SK-N-SH (cell line): ENCODE measurements around the gene ADAMTSL1. TPM values are rescaled to one million over a fixed set of nuclear protein-coding genes. Genes with fewer than 3 reads are reported as not detected.

Experiments used
- CTCF ChIA-PET: fragments of 300-600, 350-600 bp; formaldehyde crosslinking; extraction: SDS; loops from one replicate; lab custom pipeline; 2021; lab: Yijun Ruan, JAX
- POLR2A ChIA-PET: fragments of 350-600 bp; sonication (Branson Sonifier 250); formaldehyde crosslinking; extraction: SDS; loops from one replicate; lab custom pipeline; 2020; ENCODE audit warnings: antibody characterized with exemption, inconsistent platforms; lab: Yijun Ruan, JAX
- DNase-seq: peaks from one replicate; pipeline ENCODE4 v3.0.0; 2012
- H2AFZ ChIP-seq: fragments of 200-600 bp; sonication (generic); 2 replicates; pipeline ENCODE4 v1.8.1; 2016; ENCODE audit warnings: antibody characterized with exemption, mild to moderate bottlenecking, low read depth
- H3F3A ChIP-seq: fragments of 200-600 bp; sonication (generic); replicated peaks from 2 replicates; pipeline ENCODE3; 2016; ENCODE audit warnings: antibody characterized with exemption, mild to moderate bottlenecking; ENCODE audit not compliant: insufficient read depth
- H3K27ac ChIP-seq, 2 experiments: fragments of 200-500 bp in 1 of 2; fragments of 200-600 bp in 1 of 2; sonication (Bioruptor generic) in 1 of 2; sonication (generic), shearing (Covaris generic) in 1 of 2; 2 replicates each; pipeline versions ENCODE4 v1.5.1 to v1.6.1; 2014 to 2016; ENCODE audit warnings: low read depth in 2 of 2, inconsistent platforms in 1 of 2, low read length in 1 of 2, mild to moderate bottlenecking in 1 of 2, mixed read lengths in 1 of 2
- H3K27me3 ChIP-seq: fragments of 200-600 bp; sonication (generic), shearing (Covaris generic); 2 replicates; pipeline ENCODE4 v1.6.1; 2016; ENCODE audit warnings: mixed run types; ENCODE audit not compliant: insufficient read depth
- H3K36me3 ChIP-seq, 2 experiments: fragments of 200-500 bp in 1 of 2; fragments of 200-600 bp in 1 of 2; sonication (Bioruptor generic) in 1 of 2; sonication (generic) in 1 of 2; replicated peaks in 1 of 2; 2 replicates each; pipeline versions ENCODE3 to v1.5.1; 2014 to 2016; ENCODE audit warnings: low read length in 1 of 2, mild to moderate bottlenecking in 1 of 2; ENCODE audit not compliant: insufficient read depth in 2 of 2, control insufficient read depth in 1 of 2
- H3K4me1 ChIP-seq, 2 experiments: fragments of 200-500 bp in 1 of 2; fragments of 200-600 bp in 1 of 2; sonication (Bioruptor generic) in 1 of 2; sonication (generic), shearing (Covaris generic) in 1 of 2; 2 replicates each; pipeline versions ENCODE4 v1.5.1 to v1.6.1; 2014 to 2016; ENCODE audit warnings: low read depth in 1 of 2, low read length in 1 of 2, mixed run types in 1 of 2; ENCODE audit not compliant: insufficient read depth in 2 of 2, control insufficient read depth in 1 of 2
- H3K4me2 ChIP-seq: fragments of 200-600 bp; sonication (generic), shearing (Covaris generic); 2 replicates; pipeline ENCODE4 v1.6.1; 2017; ENCODE audit warnings: mixed run types
- H3K4me3 ChIP-seq, 2 experiments: fragments of 200-500 bp in 1 of 2; fragments of 200-600 bp in 1 of 2; sonication (Bioruptor generic) in 1 of 2; sonication (generic), shearing (Covaris generic) in 1 of 2; 2 replicates each; pipeline versions ENCODE4 v1.5.1 to v1.8.1; 2014 to 2016; ENCODE audit warnings: low read depth in 2 of 2, inconsistent platforms in 1 of 2, low read length in 1 of 2, mild to moderate bottlenecking in 1 of 2, mixed read lengths in 1 of 2, moderate library complexity in 1 of 2
- H3K79me2 ChIP-seq: fragments of 200-600 bp; sonication (generic); 2 replicates; pipeline ENCODE4 v1.8.1; 2017; ENCODE audit warnings: mild to moderate bottlenecking; ENCODE audit not compliant: insufficient read depth
- H3K9ac ChIP-seq: fragments of 200-600 bp; sonication (generic); 2 replicates; pipeline ENCODE4 v1.6.1; 2017; ENCODE audit warnings: mixed run types
- H3K9me2 ChIP-seq: fragments of 200-600 bp; sonication (generic); 2 replicates; pipeline ENCODE4 v1.6.1; 2017; ENCODE audit warnings: mixed run types
- H3K9me3 ChIP-seq: fragments of 200-600 bp; sonication (generic); 2 replicates; pipeline ENCODE4 v1.6.1; 2017; ENCODE audit warnings: mixed run types, mild to moderate bottlenecking, moderate library complexity
- H4K20me1 ChIP-seq: fragments of 200-600 bp; sonication (generic); 2 replicates; pipeline ENCODE4 v1.6.1; 2017; ENCODE audit warnings: mild to moderate bottlenecking, mixed run types; ENCODE audit not compliant: insufficient read depth
- CHD2 ChIP-seq: fragments of 150-350 bp; IDR thresholded peaks from 2 replicates; pipeline ENCODE4 v1.6.1; 2018; ENCODE audit warnings: low read length; ENCODE audit not compliant: partially characterized antibody
- ELF1 ChIP-seq: IDR thresholded peaks from 2 replicates; pipeline ENCODE4 v1.4.0; 2012
- EP300 ChIP-seq, 2 experiments: IDR thresholded peaks; 2 replicates each; pipeline versions ENCODE4 v1.4.0 to v1.6.1; 2012; ENCODE audit warnings: borderline replicate concordance in 1 of 2, low read depth in 1 of 2, low read length in 1 of 2
- EZH2phosphoT487 ChIP-seq: fragments of 200-600 bp; sonication (generic); IDR thresholded peaks from 2 replicates; pipeline ENCODE4 v1.6.1; 2017; ENCODE audit warnings: low read depth, mixed run types, mild to moderate bottlenecking, antibody characterized with exemption, moderate library complexity, borderline replicate concordance
- FOSL2 ChIP-seq: IDR thresholded peaks from 2 replicates; pipeline ENCODE4 v1.4.0; 2012; ENCODE audit warnings: low read depth, mild to moderate bottlenecking, moderate library complexity, borderline replicate concordance
- FOXJ3 ChIP-seq: sonication (generic); formaldehyde crosslinking; IDR thresholded peaks from 2 replicates; pipeline ENCODE4 v1.5.1; 2020; ENCODE audit warnings: mild to moderate bottlenecking, missing genetic modification reagents
- FOXM1 ChIP-seq: IDR thresholded peaks from 2 replicates; pipeline ENCODE4 v1.4.0; 2012; ENCODE audit warnings: low read depth, mild to moderate bottlenecking
- GATA2 ChIP-seq: sonication (generic); formaldehyde crosslinking; IDR thresholded peaks from 2 replicates; pipeline ENCODE4 v1.5.0; 2020; ENCODE audit warnings: mild to moderate bottlenecking, missing genetic modification reagents
- MAX ChIP-seq: IDR thresholded peaks from 2 replicates; pipeline ENCODE4 v1.4.0; 2012; ENCODE audit warnings: low read depth
- NRF1 ChIP-seq: IDR thresholded peaks from 2 replicates; pipeline ENCODE4 v1.6.1; 2012; ENCODE audit warnings: low read depth, mild to moderate bottlenecking, low read length
- POLR2AphosphoS5 ChIP-seq: IDR thresholded peaks from 2 replicates; pipeline ENCODE4 v1.6.1; 2012; ENCODE audit warnings: low read depth, low read length
- RCOR1 ChIP-seq: fragments of 150-350 bp; IDR thresholded peaks from 2 replicates; pipeline ENCODE4 v1.6.1; 2017; ENCODE audit warnings: antibody characterized with exemption, low read length
- REST ChIP-seq: IDR thresholded peaks from 2 replicates; pipeline ENCODE4 v1.6.1; 2012; ENCODE audit warnings: mild to moderate bottlenecking, low read depth, low read length, moderate library complexity
- RXRA ChIP-seq: IDR thresholded peaks from 2 replicates; pipeline ENCODE4 v1.4.0; 2012; ENCODE audit warnings: low read depth, mild to moderate bottlenecking, borderline replicate concordance
- SMC3 ChIP-seq: IDR thresholded peaks from 2 replicates; pipeline ENCODE4 v1.6.1; 2012; ENCODE audit warnings: low read depth, low read length, improper control_type of control experiment
- TAF1 ChIP-seq: IDR thresholded peaks from 2 replicates; pipeline ENCODE4 v1.6.1; 2012; ENCODE audit warnings: low read depth, mild to moderate bottlenecking, low read length, moderate library complexity, borderline replicate concordance
- YY1 ChIP-seq: IDR thresholded peaks from 2 replicates; pipeline ENCODE4 v1.4.0; 2012; ENCODE audit warnings: low read depth, mild to moderate bottlenecking
- WGBS: methylation state at CpG from one replicate; pipeline ENCODE4 v1.1.6; 2017; ENCODE audit warnings: low lambda C conversion rate; 5-methylcytosine and 5-hydroxymethylcytosine counted together
- polyA plus RNA-seq, 3 experiments: library from polyadenylated mRNA; depleted of rRNA; stranded (reverse); fragments of >200 nt; gene quantifications; 2 replicates each; pipeline ENCODE4 v1.2.3, GENCODE V29; 2012
- TF ChIP-seq, protein P1 (sequence below): IDR thresholded peaks from 2 replicates; pipeline ENCODE4 v1.4.0; 2012; ENCODE audit warnings: low read depth, borderline replicate concordance
- TF ChIP-seq, protein P2 (sequence below): fragments of 150-350 bp; IDR thresholded peaks from 2 replicates; pipeline ENCODE4 v1.6.1; 2016; ENCODE audit warnings: mild to moderate bottlenecking, low read depth, low read length
- TF ChIP-seq, protein P3 (sequence below): fragments of 200-600 bp; sonication (generic); IDR thresholded peaks from 2 replicates; pipeline ENCODE4 v1.6.1; 2017; ENCODE audit warnings: antibody characterized with exemption, mild to moderate bottlenecking, moderate library complexity
- TF ChIP-seq, protein P4 (sequence below): IDR thresholded peaks from 2 replicates; pipeline ENCODE4 v1.4.0; 2012; ENCODE audit warnings: low read depth, borderline replicate concordance

The ADAMTSL1 gene
- polyA plus RNA-seq, 1 of the 3 experiments (the other 2 are of a cell fraction) = 114 TPM

DNA sequence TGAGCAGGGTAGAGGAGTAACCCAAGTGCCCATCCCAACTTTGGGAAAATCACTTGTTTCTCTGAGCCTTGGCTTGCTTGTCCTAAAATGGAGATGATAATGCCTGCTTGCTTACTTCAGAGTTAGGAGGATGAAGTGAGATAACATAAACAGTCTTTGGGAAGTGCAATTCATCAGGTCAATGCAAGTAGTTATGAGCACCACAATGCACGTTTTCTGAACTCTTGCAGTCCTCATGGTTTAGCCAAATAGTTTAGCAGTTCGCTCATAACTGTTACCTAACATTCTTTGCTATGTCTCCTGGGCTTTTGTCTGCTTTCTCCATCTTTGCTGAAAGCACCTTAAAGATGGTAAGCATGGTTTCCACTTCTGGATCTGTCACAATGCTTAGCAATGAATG, 270.0 kb downstream of the ADAMTSL1 start (continued):
- TF ChIP-seq YY1 (no peak), FOXM1 (no peak), SMC3 (no peak), TAF1 (no peak), MAX (no peak), FOXJ3 (CRISPR knock-in tag) (no peak), EP300 (IDR thresholded peaks at IDR 0.05; ENCODE audit: borderline replicate concordance in 1 of 2, low read depth in 1 of 2, low read length in 1 of 2) (no peak), ELF1 (no peak), EZH2phosphoT487 (no peak)
- TF ChIP-seq, protein P1, sequence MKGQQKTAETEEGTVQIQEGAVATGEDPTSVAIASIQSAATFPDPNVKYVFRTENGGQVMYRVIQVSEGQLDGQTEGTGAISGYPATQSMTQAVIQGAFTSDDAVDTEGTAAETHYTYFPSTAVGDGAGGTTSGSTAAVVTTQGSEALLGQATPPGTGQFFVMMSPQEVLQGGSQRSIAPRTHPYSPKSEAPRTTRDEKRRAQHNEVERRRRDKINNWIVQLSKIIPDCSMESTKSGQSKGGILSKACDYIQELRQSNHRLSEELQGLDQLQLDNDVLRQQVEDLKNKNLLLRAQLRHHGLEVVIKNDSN = no peak

GRCh38 chr9:18745710-18746109, 271.8 kb downstream of the ADAMTSL1 start:
- no peak overlapping the region for H3K27ac ChIP-seq
- WGBS = 80% methylated on average over 2 of the region's 2 CpGs
- no peaks in the 10 kb centered on the region for H3K79me2 ChIP-seq
- no peaks in the 10 kb centered on the region for H3K27me3 ChIP-seq
- POLR2A ChIA-PET = no interaction called here
- H3K36me3 ChIP-seq = peaks cover 2 to 28% of the 10 kb centered on the region in 2 experiments
- CTCF ChIA-PET = interaction anchor here (0.6 to 1.8 kb wide), 2 partner anchors 19 to 307 kb away, joined by 4 read pairs; no protein-coding TSS in a partner anchor
- H3K4me1 ChIP-seq = no peaks in the 10 kb centered on the region; a peak in 1 of 4 replicates
- H3K4me2 ChIP-seq = no peak overlapping the region
- H4K20me1 ChIP-seq = no peaks in the 10 kb centered on the region
- no peak overlapping the region for H2AFZ ChIP-seq
- H3K9ac ChIP-seq = no peak overlapping the region
- no peaks in the 10 kb centered on the region for H3K9me2 ChIP-seq
- no peak overlapping the region for H3K4me3 ChIP-seq
- no peak for DNase-seq
- H3K9me3 ChIP-seq = no peaks in the 10 kb centered on the region
- no peaks in the 10 kb centered on the region for H3F3A ChIP-seq
- TF ChIP-seq, protein P2, sequence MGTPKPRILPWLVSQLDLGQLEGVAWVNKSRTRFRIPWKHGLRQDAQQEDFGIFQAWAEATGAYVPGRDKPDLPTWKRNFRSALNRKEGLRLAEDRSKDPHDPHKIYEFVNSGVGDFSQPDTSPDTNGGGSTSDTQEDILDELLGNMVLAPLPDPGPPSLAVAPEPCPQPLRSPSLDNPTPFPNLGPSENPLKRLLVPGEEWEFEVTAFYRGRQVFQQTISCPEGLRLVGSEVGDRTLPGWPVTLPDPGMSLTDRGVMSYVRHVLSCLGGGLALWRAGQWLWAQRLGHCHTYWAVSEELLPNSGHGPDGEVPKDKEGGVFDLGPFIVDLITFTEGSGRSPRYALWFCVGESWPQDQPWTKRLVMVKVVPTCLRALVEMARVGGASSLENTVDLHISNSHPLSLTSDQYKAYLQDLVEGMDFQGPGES = no peak
- no peak for TF ChIP-seq EP300 (IDR thresholded peaks at IDR 0.05; ENCODE audit: borderline replicate concordance in 1 of 2, low read depth in 1 of 2, low read length in 1 of 2)
- no peak for TF ChIP-seq YY1
- no peak for TF ChIP-seq TAF1
- no peak for TF ChIP-seq GATA2
- TF ChIP-seq FOSL2 = no peak
- no peak for TF ChIP-seq MAX
- no peak for TF ChIP-seq RCOR1
- no peak for TF ChIP-seq REST
- TF ChIP-seq CHD2 = no peak
- TF ChIP-seq POLR2AphosphoS5 = no peak
- TF ChIP-seq RXRA = no peak
- TF ChIP-seq, protein P3, sequence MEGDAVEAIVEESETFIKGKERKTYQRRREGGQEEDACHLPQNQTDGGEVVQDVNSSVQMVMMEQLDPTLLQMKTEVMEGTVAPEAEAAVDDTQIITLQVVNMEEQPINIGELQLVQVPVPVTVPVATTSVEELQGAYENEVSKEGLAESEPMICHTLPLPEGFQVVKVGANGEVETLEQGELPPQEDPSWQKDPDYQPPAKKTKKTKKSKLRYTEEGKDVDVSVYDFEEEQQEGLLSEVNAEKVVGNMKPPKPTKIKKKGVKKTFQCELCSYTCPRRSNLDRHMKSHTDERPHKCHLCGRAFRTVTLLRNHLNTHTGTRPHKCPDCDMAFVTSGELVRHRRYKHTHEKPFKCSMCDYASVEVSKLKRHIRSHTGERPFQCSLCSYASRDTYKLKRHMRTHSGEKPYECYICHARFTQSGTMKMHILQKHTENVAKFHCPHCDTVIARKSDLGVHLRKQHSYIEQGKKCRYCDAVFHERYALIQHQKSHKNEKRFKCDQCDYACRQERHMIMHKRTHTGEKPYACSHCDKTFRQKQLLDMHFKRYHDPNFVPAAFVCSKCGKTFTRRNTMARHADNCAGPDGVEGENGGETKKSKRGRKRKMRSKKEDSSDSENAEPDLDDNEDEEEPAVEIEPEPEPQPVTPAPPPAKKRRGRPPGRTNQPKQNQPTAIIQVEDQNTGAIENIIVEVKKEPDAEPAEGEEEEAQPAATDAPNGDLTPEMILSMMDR = no peak
- no peak for TF ChIP-seq NRF1
- TF ChIP-seq, protein P4, sequence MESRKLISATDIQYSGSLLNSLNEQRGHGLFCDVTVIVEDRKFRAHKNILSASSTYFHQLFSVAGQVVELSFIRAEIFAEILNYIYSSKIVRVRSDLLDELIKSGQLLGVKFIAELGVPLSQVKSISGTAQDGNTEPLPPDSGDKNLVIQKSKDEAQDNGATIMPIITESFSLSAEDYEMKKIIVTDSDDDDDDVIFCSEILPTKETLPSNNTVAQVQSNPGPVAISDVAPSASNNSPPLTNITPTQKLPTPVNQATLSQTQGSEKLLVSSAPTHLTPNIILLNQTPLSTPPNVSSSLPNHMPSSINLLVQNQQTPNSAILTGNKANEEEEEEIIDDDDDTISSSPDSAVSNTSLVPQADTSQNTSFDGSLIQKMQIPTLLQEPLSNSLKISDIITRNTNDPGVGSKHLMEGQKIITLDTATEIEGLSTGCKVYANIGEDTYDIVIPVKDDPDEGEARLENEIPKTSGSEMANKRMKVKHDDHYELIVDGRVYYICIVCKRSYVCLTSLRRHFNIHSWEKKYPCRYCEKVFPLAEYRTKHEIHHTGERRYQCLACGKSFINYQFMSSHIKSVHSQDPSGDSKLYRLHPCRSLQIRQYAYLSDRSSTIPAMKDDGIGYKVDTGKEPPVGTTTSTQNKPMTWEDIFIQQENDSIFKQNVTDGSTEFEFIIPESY = no peak
- TF ChIP-seq EZH2phosphoT487 = no peak
